Measurements from ENCODE around the gene PDE2A. TPM values are rescaled to one million over a fixed set of nuclear protein-coding genes. Genes with fewer than 3 reads are reported as not detected.

The PDE2A gene
- total RNA-seq, 2 donors from 2014 or later: 3.7 to 13.3 TPM

GRCh38 chr11:72683782-72684200 is 9.6 kb upstream of the PDE2A start:
- no peak overlapping the region for H3K9ac ChIP-seq (ENCODE audit: extremely low read depth, low read length, poor library complexity, severe bottlenecking)

GRCh38 chr11:72682858-72683243 is 8.6 kb upstream of the PDE2A start:
- peaks cover 8% of the 10 kb centered on the region for H3K4me1 ChIP-seq (ENCODE audit: control insufficient read depth, insufficient read depth, low read length)
- TF ChIP-seq CTCF (conservative IDR thresholded peaks at IDR 0.05): no peak
- no peaks in the 10 kb centered on the region for H3K9me3 Mint-ChIP-seq
- H3K27me3 Mint-ChIP-seq (ENCODE audit: insufficient read depth): peaks cover 12% of the 10 kb centered on the region
- no peak overlapping the region for H3K4me3 Mint-ChIP-seq
- WGBS, 2 experiments (ENCODE audit: insufficient coverage in 1 of 2, insufficient read length in 1 of 2): 89 to 100% methylated on average over 1 to 4 of the region's 4 CpGs
- no peaks in the 10 kb centered on the region for H3K9me3 ChIP-seq (ENCODE audit: control insufficient read depth, low read length)
- no peak overlapping the region for H3K27ac ChIP-seq (ENCODE audit: low read depth, low read length)
- H3K36me3 Mint-ChIP-seq (ENCODE audit: low read depth): peaks cover 12% of the 10 kb centered on the region
- no peak overlapping the region for H3K4me3 ChIP-seq (ENCODE audit: low read length)
- peaks cover 6% of the 10 kb centered on the region for H3K27me3 ChIP-seq (ENCODE audit: control insufficient read depth, insufficient read depth, low read length, poor library complexity, severe bottlenecking)
- H3K4me1 Mint-ChIP-seq: peaks cover 20% of the 10 kb centered on the region
- peaks cover 6% of the 10 kb centered on the region for H3K36me3 ChIP-seq (ENCODE audit: control insufficient read depth, insufficient read depth, low read length)
- DNase-seq: no peak
- H3K27ac Mint-ChIP-seq: no peak overlapping the region
- no peak overlapping the region for H3K9ac ChIP-seq (ENCODE audit: extremely low read depth, low read length, poor library complexity, severe bottlenecking)

More at GRCh38 chr11:72683782-72684200, 9.6 kb upstream of the PDE2A start:
- peak overlapping the region; percentile 86 for H3K27ac Mint-ChIP-seq
- peaks cover 16% of the 10 kb centered on the region for H3K36me3 Mint-ChIP-seq (ENCODE audit: low read depth)
- peak; percentile 98 for DNase-seq
- peaks cover 4% of the 10 kb centered on the region for H3K27me3 Mint-ChIP-seq (ENCODE audit: insufficient read depth)
- H3K4me1 ChIP-seq (ENCODE audit: control insufficient read depth, insufficient read depth, low read length): peaks cover 8% of the 10 kb centered on the region
- H3K4me3 Mint-ChIP-seq: no peak overlapping the region
- peaks cover 20% of the 10 kb centered on the region for H3K4me1 Mint-ChIP-seq
- H3K9me3 ChIP-seq (ENCODE audit: control insufficient read depth, low read length): no peaks in the 10 kb centered on the region
- 27 to 46% methylated on average over 3 to 7 of the region's 7 CpGs for WGBS, 2 experiments (ENCODE audit: insufficient coverage in 1 of 2, insufficient read length in 1 of 2)
- no peaks in the 10 kb centered on the region for H3K9me3 Mint-ChIP-seq
- H3K36me3 ChIP-seq (ENCODE audit: control insufficient read depth, insufficient read depth, low read length): peaks cover 11% of the 10 kb centered on the region
- H3K27ac ChIP-seq (ENCODE audit: low read depth, low read length): no peak overlapping the region
- H3K27me3 ChIP-seq (ENCODE audit: control insufficient read depth, insufficient read depth, low read length, poor library complexity, severe bottlenecking): no peaks in the 10 kb centered on the region
- peak; percentile 94 for TF ChIP-seq CTCF (conservative IDR thresholded peaks at IDR 0.05)
- H3K4me3 ChIP-seq (ENCODE audit: low read length): no peak overlapping the region

GRCh38 chr11:72682238-72682857 is 8.1 kb upstream of the PDE2A start:
- Histone ChIP-seq H3K4me1 (ENCODE audit: control insufficient read depth, insufficient read depth, low read length) (peaks cover 8% of the 10 kb centered on the region), H3K36me3 (ENCODE audit: control insufficient read depth, insufficient read depth, low read length) (peaks cover 6% of the 10 kb centered on the region), H3K27me3 (ENCODE audit: control insufficient read depth, insufficient read depth, low read length, poor library complexity, severe bottlenecking) (peaks cover 11% of the 10 kb centered on the region), H3K4me3 (ENCODE audit: low read length) (no peak overlapping the region), H3K9me3 (ENCODE audit: control insufficient read depth, low read length) (no peaks in the 10 kb centered on the region), H3K27ac (ENCODE audit: low read depth, low read length) (no peak overlapping the region), H3K9ac (ENCODE audit: extremely low read depth, low read length, poor library complexity, severe bottlenecking) (no peak overlapping the region)
- H3K4me3 Mint-ChIP-seq: no peak overlapping the region
- no peak for TF ChIP-seq CTCF (conservative IDR thresholded peaks at IDR 0.05)
- peaks cover 12% of the 10 kb centered on the region for H3K36me3 Mint-ChIP-seq (ENCODE audit: low read depth)
- H3K4me1 Mint-ChIP-seq: peaks cover 20% of the 10 kb centered on the region
- H3K9me3 Mint-ChIP-seq: no peaks in the 10 kb centered on the region
- H3K27ac Mint-ChIP-seq: no peak overlapping the region
- no peak for DNase-seq
- peaks cover 17% of the 10 kb centered on the region for H3K27me3 Mint-ChIP-seq (ENCODE audit: insufficient read depth)
- 92 to 100% methylated on average over 4 to 5 of the region's 5 CpGs for WGBS, 2 experiments (ENCODE audit: insufficient coverage in 1 of 2, insufficient read length in 1 of 2)

Data from endodermal cell (in vitro differentiated cells).